HG02852 (cell line): ENCODE data around the gene ZNF599.

ENCODE experiments used
- ATAC-seq: cut with Tn5 transposase; IDR thresholded peaks from one replicate; pipeline ENCODE4 v1.9.1; 2021; ENCODE audit warnings: mild to moderate bottlenecking, moderate library complexity; ENCODE audit not compliant: unreplicated experiment

The ZNF599 gene

DNA sequence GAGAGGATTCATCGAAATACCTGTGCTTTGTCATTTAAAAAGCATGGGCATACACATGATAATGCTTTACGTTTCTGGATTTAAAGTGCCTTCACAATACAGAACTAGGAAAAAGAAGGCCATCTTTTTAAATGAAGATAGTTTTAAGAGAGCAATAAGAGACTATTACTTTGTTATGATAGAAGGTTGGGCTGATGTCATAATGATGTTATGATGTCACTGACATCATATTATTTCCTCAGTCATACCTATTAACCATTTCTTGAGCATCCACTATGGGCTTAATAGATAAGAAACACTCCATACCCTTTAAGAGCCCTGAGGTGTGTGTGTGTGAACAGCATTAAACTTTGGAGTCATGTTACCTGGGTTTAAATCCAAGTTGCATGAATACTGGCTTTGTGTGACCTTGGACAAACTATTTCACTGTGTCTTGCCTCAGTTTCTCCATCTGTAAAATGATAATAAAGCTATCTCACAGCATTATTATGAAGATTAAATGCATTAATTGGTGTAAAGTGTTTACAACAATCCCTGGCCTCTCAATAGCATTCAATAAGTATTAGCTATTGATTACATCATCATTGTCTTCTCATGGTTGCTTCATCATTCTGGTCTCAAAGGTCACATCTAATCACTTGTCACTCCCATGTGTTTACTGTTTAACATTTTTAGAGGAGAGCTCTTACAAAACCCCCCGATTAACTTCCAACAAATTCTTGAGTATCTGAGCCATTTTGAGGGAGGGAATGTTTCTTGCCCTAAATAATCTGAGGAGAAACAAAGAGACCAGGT is 27.9 kb downstream of the ZNF599 start:
- ATAC-seq = no peak

DNA sequence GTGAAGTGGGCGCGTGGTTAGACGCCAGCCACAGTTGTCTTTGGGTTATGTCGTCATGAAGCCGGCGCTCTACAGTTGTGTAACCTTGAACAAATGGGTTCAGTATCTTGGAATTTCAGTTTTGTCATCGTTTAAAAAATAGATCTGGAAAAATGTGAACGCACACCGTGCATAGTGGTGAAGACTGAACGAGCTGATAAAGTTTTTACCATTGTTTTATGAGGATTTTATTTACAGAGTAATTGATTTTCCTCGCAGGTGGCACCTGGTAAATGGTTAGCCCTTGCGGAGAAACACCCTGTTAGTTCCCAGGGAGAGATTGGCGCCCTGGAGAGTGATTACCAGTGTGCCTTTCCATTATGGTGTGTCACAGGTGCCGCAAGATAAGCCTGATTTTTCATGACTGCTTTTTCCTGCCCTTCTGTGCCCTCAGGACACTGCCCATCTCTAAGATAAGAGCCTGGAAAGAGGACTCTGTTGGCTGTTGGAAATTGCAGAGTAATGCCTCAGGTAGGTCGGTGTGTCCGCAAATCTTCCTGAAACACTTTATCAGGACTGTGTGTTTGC is 38.4 kb downstream of the ZNF599 start:
- peak; percentile 41 for ATAC-seq

DNA sequence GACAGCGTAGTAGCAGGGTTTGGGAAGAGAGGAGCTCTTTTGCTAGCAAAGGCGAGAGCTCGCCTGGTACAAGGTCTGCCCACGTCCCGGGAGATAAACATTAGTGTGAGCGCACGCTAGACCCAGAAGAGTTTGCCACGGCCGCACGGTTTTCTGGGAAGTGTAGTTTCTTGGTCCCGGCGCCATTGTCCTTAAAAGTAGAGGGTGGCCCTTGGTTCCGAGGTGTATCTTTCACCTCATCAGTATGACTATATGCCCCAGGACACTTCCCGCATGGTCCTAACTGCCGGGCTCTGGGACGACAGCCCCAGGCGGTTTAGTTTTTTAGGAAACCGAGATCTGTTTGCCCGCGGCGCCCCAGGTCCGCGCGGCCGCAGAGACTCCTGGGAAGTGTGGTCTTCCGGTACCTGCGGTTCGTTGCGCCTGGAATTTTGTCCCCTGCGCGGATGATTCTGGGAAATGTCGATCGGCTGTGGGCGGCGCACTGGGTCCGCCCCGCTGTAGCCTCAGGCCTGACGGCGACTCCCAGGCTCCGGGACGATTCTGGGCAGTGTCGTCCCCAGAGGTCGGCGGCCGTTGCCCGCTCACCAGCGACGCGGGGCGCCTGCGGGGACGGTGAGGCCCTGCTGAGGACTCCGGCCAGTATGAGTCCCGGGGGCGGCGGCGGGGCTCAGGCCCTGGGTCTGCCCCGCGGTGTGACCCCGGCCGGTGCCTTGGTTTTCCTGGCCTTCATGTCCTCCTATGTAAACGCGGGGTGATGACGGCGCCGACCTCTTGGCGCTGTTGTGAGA is 39.1 kb downstream of the ZNF599 start, which contains the start of gene ZNF181:
TSS of gene ZNF181 (plus strand) at position 498 of the 791 bp plus-strand sequence. CDS start 795 bp downstream, outside the sequence.
- ATAC-seq = peak; percentile 89

DNA sequence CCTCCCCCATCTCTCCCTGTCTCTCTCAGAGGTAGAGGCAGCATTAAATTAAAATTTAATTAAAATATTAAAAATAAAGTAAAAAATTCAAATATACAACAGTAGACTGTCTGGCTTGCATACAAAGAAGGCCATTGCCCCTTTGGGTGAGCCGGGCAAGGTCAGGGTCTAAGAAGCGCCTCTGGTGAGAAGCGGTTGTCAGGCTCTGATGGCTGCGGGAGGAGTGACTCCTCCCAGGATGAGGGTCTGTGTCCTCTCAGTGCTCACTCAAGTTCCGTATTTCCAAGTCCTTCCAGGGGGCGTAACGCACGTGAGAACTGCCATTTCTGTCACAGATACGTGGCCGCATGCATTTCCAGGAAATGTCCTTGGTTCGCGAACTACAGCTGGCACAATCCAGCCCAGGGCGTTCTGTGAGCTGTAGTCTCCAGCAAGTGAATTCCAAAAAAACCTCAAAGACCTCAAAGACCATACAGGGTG is 39.7 kb downstream of the ZNF599 start:
- ATAC-seq = peak; percentile 14

DNA sequence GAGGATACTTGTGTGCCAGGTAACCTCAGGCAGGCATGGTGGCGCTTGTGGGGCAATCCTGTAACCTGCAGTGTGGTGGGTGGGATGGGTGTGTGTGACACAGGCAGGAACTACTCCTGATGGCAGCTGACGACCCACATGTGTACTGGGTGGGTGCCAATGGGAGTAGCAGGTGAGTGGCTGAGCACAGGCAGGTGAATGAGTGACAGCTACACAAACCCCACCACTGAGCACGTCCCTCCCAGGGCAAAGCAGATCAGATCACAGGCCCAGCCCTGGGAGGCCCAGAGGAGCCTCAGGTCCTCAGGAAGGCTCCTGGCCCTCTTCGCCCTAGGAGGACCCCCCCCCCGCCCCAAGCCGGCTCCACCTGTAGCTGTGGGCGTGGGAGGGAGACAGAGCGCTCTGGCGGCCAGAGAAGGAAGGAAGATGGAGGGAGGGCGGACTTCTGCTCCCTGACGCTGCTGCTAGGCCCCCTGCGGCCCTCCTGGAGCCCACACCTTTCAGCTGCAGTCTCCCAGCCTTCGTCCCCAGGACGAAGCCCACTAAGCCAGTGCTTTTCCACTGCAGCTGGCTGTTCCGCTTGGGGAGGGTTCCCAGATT is 40.3 kb downstream of the ZNF599 start:
- ATAC-seq = no peak

DNA sequence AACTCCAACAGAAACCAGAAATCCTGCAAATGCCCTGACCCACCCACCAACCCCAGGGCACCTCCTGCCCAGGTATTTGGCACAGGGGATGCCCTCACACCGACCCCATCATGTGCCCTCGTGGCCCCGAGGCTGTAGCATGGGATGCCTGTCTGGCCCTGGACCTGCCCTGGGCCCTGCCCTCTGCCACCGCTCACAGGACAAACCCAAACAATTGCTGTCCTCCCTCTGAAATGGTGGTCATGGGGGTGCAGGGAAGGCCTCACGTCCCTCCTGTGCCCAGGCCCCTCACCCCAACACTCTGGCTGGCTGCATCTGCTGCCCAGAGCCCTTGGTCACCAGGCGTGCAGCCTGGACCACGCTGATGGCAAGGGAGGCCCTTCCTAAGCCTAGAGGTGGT is 41.1 kb downstream of the ZNF599 start:
- ATAC-seq = no peak

DNA sequence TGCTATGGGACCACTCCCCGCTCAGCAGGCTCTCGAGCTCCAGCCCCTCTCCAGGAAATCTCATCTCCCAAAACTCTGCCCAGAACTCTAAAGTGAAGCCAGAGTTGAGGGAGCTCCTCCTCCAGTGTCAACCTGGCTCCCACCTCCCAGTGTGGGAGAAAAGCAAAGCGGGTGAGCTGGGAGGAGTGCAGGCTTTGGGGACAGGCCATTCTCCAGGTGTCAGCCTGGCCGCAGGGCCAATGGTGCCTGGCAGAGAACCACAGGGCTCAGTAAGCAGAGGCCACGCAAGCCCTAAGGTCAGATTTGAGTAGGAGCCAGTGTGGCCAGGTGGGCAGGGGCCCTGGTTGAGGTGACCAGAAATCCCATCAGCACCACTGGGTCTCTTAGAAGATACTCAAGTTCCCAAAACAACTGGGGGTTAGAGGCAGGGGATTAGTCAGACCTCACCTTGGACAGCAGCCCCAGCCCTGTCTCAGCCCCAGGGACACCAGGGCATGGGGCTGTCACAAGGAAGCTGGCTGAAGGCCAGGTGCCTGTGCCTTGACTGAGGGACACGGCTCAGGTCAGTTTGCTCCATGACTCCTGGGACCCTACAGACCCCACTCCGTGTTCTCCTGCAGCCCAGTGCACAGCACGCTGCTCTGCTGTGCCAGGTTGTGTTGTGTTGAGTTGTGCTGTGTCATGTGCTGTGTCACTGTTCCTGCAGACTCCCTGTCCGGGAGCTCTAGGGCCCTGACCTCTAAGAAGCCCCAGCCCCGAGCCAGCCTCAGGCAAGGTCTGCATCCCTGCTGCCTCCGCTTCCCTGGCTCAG is 41.8 kb downstream of the ZNF599 start:
- ATAC-seq = no peak

DNA sequence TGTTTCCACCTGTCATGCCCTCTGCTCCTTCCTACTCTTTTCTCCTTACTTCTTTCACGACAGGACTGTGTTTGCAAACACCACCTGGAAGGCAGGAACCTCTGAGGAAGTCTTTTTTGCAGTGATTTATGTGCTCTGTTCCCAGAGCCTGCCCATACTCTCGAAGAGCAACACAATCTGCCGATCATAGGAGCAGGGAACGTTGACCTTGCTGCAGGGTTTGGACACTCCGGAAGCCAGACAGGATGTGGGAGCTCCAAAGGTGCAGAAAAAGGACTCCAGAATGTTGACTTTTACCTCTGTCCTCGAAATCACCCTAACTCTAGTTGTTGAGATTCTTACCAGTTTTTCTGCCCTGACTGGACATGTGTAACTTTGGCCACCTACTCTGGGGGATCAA is 47.6 kb downstream of the ZNF599 start:
- ATAC-seq = no peak

DNA sequence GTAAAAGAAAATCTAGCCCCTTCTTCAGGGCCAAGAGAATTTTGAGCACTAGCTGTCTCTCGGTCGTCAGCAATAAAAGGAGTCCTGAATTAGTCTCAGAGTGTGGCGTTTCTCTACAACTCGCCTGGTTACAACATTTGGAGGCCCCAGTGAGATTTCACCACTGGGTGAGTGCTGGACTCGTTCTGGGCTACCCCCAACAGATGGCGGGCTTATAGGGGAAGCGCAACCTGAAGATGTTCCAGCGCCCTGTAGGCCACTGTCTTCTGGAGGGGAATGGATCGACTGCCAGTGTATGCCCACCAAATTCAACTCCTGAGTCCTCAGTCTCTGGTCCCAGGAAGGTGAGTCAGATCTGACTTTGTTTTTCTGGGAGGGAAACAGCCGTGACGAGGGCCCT is 50.7 kb downstream of the ZNF599 start:
- no peak for ATAC-seq

DNA sequence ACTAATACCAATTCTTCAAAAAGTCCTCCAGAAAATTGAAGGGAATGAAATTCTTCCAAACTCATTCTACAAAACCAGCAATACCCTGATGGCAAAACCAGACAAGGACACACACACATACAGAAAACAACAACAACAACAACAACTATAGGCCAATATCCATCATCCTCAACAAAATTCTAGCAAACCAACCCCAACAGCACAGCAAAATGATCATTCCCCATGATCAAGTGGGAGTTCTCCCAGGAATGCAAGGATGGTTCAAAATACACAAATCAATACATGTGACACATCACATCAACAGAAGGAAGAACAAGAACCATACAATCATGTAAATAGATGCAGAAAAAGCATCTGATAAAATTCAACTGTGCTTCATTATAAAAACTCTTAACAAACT is 57.7 kb downstream of the ZNF599 start:
- no peak for ATAC-seq

DNA sequence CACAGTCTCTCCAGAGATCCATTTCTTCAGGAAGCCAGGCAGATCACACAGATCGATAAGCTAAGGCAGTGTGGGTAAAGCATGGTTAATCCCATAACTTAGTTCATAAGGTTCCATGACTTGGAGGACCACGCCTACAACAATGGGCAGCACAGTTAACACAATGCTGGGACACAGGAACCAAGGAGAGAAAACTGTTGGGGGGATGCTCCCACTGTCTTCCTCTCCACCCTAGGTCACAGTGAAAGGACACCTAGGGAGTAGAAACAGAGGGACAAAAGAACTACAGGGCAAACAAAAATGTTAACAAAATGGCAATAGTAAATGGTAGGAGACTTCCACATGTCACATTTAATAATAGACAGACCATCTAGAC is 59.8 kb downstream of the ZNF599 start:
- no peak for ATAC-seq

DNA sequence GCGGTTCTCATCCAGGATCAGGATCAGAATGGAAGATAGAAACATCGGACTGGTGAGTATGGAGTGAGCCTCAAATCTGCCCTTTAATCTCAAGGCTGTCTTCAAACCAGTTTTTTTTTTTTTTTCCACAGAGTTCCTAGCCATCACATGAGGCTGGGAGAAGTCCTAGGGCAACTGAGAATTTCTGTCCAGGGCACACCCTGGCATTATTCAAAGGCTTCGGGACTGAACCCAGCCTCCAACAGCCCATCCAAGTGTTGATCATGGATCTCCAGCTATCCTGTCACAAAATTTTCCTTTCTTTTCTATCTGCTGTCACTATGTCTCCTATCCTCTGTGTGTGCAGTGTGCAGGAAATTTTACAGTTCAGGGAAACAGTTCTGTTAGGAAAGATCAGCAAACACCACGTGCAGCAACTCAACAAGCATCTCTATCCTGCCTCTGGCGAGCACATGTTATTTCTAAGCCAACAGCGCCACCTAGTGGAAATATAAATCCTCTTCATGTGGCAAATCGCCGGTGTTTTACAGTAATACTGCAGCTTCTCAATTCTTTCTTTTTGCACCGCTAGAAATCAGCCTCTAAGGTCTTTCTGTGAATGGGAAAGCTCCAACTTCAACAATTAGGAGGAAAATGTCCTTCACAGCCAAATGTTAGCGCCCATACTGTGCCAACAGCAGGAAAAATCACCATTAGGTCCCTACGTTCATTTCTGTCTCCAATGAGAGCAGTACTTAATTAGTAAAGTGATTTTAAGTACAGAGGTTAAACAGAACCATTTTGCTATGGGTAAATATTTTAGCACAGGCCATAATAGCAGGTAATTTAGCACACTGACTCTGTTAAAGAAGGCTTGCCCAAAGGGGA is 60.4 kb downstream of the ZNF599 start:
- ATAC-seq = no peak

DNA sequence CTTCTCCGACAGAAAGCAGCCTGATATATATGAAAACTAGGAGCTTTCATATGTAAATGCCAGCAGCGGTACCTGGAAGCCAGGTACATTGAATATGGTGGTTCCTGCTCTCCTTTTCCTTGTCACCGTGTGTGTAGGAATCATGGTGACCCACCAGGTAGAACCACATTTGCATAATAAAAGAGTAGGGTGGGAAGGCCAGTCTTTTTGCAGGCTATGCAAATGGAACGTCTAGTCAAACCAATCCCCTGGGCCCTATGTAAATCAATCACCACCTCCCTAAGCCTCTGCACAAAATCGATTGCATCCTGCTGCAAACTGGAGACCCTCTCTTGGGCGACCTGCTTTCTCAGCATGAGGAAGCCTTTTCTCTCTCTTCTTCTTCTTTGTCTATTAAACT is 61.1 kb downstream of the ZNF599 start:
- no peak for ATAC-seq
